Prostate gland (tissue), 2 donors: ENCODE measurements around the gene TAB2. TPM values are rescaled to one million over a fixed set of nuclear protein-coding genes. Genes with fewer than 3 reads are reported as not detected.

ENCODE experiments used
- DNase-seq: peaks from one replicate; pipeline ENCODE4 v3.0.0-alpha.2; 2019; ENCODE audit warnings: low spot score
- H3K27ac ChIP-seq, 2 donors: fragments of 200-600 bp; sonication (generic); 2 replicates each; pipeline ENCODE4 v1.5.1; 2017 to 2019
- H3K27me3 ChIP-seq: fragments of 200-600 bp; sonication (generic); replicated peaks from 2 replicates; pipeline ENCODE4 v1.5.1; 2019; ENCODE audit not compliant: insufficient read depth
- H3K36me3 ChIP-seq, 2 donors: fragments of 200-600 bp; sonication (generic); 1 replicate in 1 of 2; 2 replicates in 1 of 2; pipeline versions ENCODE4 v1.5.1 to v1.8.1; 2017 to 2019
- H3K4me1 ChIP-seq: fragments of 200-600 bp; sonication (generic); replicated peaks from 2 replicates; pipeline ENCODE4 v1.5.1; 2019
- H3K4me3 ChIP-seq, 2 donors: fragments of 200-600 bp; sonication (generic); 2 replicates each; pipeline ENCODE4 v1.5.1; 2017 to 2019
- H3K9me3 ChIP-seq: fragments of 200-600 bp; sonication (generic); 2 replicates; pipeline ENCODE4 v1.5.1; 2017
- POLR2A ChIP-seq: fragments of 450-650 bp; IDR thresholded peaks from one replicate; pipeline ENCODE4 v1.6.1; 2016; ENCODE audit warnings: antibody characterized with exemption, mild to moderate bottlenecking
- POLR2AphosphoS5 ChIP-seq: sonication (generic); formaldehyde crosslinking; IDR thresholded peaks from one replicate; pipeline ENCODE4 v1.6.1; 2017; ENCODE audit warnings: antibody characterized with exemption
- WGBS: methylation state at CpG from one replicate; pipeline ENCODE4 v1.1.5; 2018; 5-methylcytosine and 5-hydroxymethylcytosine counted together
- intact Hi-C: fragments of 100-400 bp; cut with DNase I; formaldehyde crosslinking; loops from one replicate; pipeline ENCODE4 v1.14.2; 2022
- total RNA-seq, 2 donors: library from RNA; depleted of rRNA; stranded (reverse); fragments of >200 nt; gene quantifications; one replicate each; pipeline ENCODE4 v1.1.0, GENCODE V29; 2016
- TF ChIP-seq, protein P1 (sequence below), 4 experiments: fragments of 200-600 bp in 2 of 4; fragments of 450-650 bp in 2 of 4; sonication (generic) in 2 of 4; IDR thresholded peaks; 1 replicate in 3 of 4; 2 replicates in 1 of 4; pipeline ENCODE4 v1.5.1; 2016 to 2019; ENCODE audit warnings: antibody characterized with exemption in 4 of 4, mild to moderate bottlenecking in 2 of 4, moderate library complexity in 2 of 4

Gene TAB2
- total RNA-seq, 2 donors from 2014 or later, result 58.8 to 66.3 TPM

DNA sequence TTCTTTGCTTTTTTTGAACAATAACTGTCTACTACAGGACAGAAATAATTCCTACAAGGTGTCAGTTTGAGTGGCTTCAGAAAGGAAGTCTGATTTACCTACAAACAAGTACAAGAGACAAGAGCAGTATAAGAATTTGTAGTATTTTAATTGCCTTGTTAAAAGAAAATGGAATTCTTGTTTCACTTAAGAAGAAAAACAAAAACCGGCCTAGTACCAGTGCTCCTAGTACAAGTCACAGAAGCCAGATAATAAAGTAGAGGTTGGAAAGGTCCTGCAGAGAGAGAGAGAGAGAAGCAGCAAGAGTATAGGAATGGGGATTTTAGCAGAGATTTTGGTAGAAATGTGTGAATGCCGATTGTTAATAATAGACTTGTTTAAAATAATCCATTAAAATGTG, 6.4 kb downstream of the TAB2 start:
- H3K36me3 ChIP-seq, result no peaks in the 10 kb centered on the region
- H3K27me3 ChIP-seq, result no peaks in the 10 kb centered on the region
- H3K27ac ChIP-seq, result peak overlapping the region in 1 of 2 donors; percentile 26
- peaks cover 14% of the 10 kb centered on the region for H3K4me1 ChIP-seq
- intact Hi-C loops, result no loop called here
- H3K4me3 ChIP-seq, result no peak overlapping the region
- no peaks in the 10 kb centered on the region for H3K9me3 ChIP-seq
- 25% methylated on average over 2 of the region's 2 CpGs for WGBS
- no peak for TF ChIP-seq POLR2AphosphoS5
- TF ChIP-seq, protein P1, sequence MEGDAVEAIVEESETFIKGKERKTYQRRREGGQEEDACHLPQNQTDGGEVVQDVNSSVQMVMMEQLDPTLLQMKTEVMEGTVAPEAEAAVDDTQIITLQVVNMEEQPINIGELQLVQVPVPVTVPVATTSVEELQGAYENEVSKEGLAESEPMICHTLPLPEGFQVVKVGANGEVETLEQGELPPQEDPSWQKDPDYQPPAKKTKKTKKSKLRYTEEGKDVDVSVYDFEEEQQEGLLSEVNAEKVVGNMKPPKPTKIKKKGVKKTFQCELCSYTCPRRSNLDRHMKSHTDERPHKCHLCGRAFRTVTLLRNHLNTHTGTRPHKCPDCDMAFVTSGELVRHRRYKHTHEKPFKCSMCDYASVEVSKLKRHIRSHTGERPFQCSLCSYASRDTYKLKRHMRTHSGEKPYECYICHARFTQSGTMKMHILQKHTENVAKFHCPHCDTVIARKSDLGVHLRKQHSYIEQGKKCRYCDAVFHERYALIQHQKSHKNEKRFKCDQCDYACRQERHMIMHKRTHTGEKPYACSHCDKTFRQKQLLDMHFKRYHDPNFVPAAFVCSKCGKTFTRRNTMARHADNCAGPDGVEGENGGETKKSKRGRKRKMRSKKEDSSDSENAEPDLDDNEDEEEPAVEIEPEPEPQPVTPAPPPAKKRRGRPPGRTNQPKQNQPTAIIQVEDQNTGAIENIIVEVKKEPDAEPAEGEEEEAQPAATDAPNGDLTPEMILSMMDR (IDR thresholded peaks at IDR 0.05), result no peak
- no peak for TF ChIP-seq POLR2A
- DNase-seq, result no peak

GRCh38 chr6:149324428-149324827, 6.9 kb downstream of the TAB2 start:
- Histone ChIP-seq H3K4me3 (no peak overlapping the region), H3K36me3 (no peaks in the 10 kb centered on the region), H3K9me3 (no peaks in the 10 kb centered on the region), H3K27ac (no peak overlapping the region), H3K27me3 (no peaks in the 10 kb centered on the region), H3K4me1 (peaks cover 14% of the 10 kb centered on the region)
- TF ChIP-seq POLR2A, result no peak
- no peak for TF ChIP-seq POLR2AphosphoS5
- TF ChIP-seq, protein P1 (IDR thresholded peaks at IDR 0.05), result no peak
- DNase-seq, result no peak
- intact Hi-C loops, result no loop called here

- 84% methylated on average over 3 of the region's 3 CpGs for WGBS
- Histone ChIP-seq H3K4me1 (peaks cover 10% of the 10 kb centered on the region), H3K27me3 (no peaks in the 10 kb centered on the region), H3K27ac (no peak overlapping the region), H3K36me3 (no peaks in the 10 kb centered on the region), H3K4me3 (no peak overlapping the region), H3K9me3 (no peaks in the 10 kb centered on the region)
- DNase-seq, result no peak
- TF ChIP-seq, protein P1 (IDR thresholded peaks at IDR 0.05), result no peak
- no peak for TF ChIP-seq POLR2AphosphoS5
- intact Hi-C loops, result no loop called here
Observed at GRCh38 chr6:149325648-149326236, 8.2 kb downstream of the TAB2 start.

DNA sequence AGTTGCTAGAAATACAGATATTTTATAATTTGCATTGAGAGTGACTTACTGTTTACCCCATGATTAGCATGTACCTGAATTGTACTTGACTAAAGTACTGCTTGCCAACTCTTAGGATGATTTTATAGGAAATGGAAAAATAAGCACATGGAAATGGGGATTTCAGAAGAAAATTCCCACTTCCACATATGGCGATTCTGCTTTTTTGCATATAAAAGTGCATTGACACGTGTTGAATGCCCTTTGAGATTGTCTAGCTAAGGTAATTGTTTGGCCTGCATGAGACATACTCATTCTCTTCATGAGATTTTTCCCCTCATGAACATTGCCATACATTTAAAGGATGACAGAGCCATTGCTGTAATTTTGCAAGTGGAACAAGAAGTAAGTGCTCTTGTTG, 10.1 kb downstream of the TAB2 start:
- no peaks in the 10 kb centered on the region for H3K27me3 ChIP-seq
- 86% methylated on average over 2 of the region's 2 CpGs for WGBS
- H3K4me3 ChIP-seq, result no peak overlapping the region
- H3K4me1 ChIP-seq, result peaks cover 8% of the 10 kb centered on the region
- no peak overlapping the region for H3K27ac ChIP-seq
- intact Hi-C loops, result no loop called here
- DNase-seq, result no peak
- no peaks in the 10 kb centered on the region for H3K36me3 ChIP-seq
- H3K9me3 ChIP-seq, result no peaks in the 10 kb centered on the region
- TF ChIP-seq, protein P1 (IDR thresholded peaks at IDR 0.05), result no peak
- no peak for TF ChIP-seq POLR2A
- no peak for TF ChIP-seq POLR2AphosphoS5

DNA sequence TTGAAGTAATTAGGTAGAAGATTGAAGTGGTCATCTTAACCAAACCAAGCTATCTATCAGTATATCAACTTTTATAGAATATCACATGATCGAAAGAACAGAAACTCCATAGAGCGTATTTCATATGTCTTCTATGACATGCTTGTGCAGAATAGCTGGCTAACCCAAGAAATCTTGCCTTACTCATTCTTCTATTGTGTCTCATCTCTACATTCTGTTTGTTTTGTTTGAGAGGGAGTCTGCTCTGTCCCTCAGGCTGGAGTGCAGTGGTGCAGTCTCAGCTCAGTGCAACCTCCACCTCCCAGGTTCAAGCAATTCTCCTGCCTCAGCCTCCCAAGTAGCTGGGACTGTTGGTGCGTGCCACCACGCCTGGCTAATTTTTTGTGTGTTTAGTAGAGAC, 10.6 kb downstream of the TAB2 start:
- H3K27me3 ChIP-seq, result no peaks in the 10 kb centered on the region
- intact Hi-C loops, result no loop called here
- 98% methylated on average over 4 of the region's 4 CpGs for WGBS
- H3K4me1 ChIP-seq, result peaks cover 4% of the 10 kb centered on the region
- H3K4me3 ChIP-seq, result no peak overlapping the region
- no peak for DNase-seq
- no peaks in the 10 kb centered on the region for H3K36me3 ChIP-seq
- H3K9me3 ChIP-seq, result no peaks in the 10 kb centered on the region
- TF ChIP-seq POLR2A, result no peak
- no peak for TF ChIP-seq POLR2AphosphoS5
- TF ChIP-seq, protein P1 (IDR thresholded peaks at IDR 0.05), result no peak
- H3K27ac ChIP-seq, result no peak overlapping the region
